Liver (tissue), 9 donors: ENCODE data around the gene ERGIC1. TPM values are rescaled to one million over a fixed set of nuclear protein-coding genes. Genes with fewer than 3 reads are reported as not detected.

Experiments
- DNase-seq: peaks from one replicate; pipeline ENCODE4 v3.0.0-alpha.2; 2017; ENCODE audit warnings: low spot score
- H3K27ac ChIP-seq, 2 donors: one replicate each; pipeline ENCODE4 v1.7.0; 2013; ENCODE audit warnings: inconsistent platforms in 2 of 2, low read length in 2 of 2, control low read depth in 1 of 2, low read depth in 1 of 2, mild to moderate bottlenecking in 1 of 2
- H3K27me3 ChIP-seq, 4 donors: one replicate each; pipeline versions ENCODE4 v1.6.1 to v1.7.0; 2013; ENCODE audit warnings: low read length in 3 of 4, inconsistent platforms in 1 of 4, mild to moderate bottlenecking in 1 of 4, moderate library complexity in 1 of 4; ENCODE audit not compliant: control insufficient read depth in 4 of 4, insufficient read depth in 4 of 4
- H3K36me3 ChIP-seq, 4 donors: one replicate each; pipeline versions ENCODE4 v1.6.1 to v1.7.0; 2013; ENCODE audit warnings: low read length in 3 of 4, mild to moderate bottlenecking in 3 of 4, low read depth in 1 of 4, moderate library complexity in 1 of 4; ENCODE audit not compliant: control insufficient read depth in 4 of 4, insufficient read depth in 3 of 4
- H3K4me1 ChIP-seq, 4 donors: one replicate each; pipeline versions ENCODE4 v1.6.1 to v1.7.0; 2013; ENCODE audit warnings: low read length in 3 of 4, mild to moderate bottlenecking in 3 of 4, moderate library complexity in 1 of 4; ENCODE audit not compliant: control insufficient read depth in 4 of 4, insufficient read depth in 4 of 4
- H3K4me3 ChIP-seq, 3 donors: one replicate each; pipeline versions ENCODE4 v1.6.1 to v1.7.0; 2013; ENCODE audit warnings: low read length in 3 of 3, control low read depth in 1 of 3, low read depth in 1 of 3, mild to moderate bottlenecking in 1 of 3
- H3K9ac ChIP-seq, 2 donors: one replicate each; pipeline ENCODE4 v1.7.0; 2013; ENCODE audit warnings: low read length in 2 of 2, mild to moderate bottlenecking in 2 of 2, moderate library complexity in 2 of 2, control low read depth in 1 of 2, low read depth in 1 of 2
- H3K9me3 ChIP-seq, 4 donors: one replicate each; pipeline versions ENCODE4 v1.6.1 to v1.7.0; 2013; ENCODE audit warnings: low read length in 3 of 4; ENCODE audit not compliant: control insufficient read depth in 4 of 4
- ATF3 ChIP-seq: IDR thresholded peaks from 2 replicates; pipeline ENCODE4 v1.6.1; 2016; ENCODE audit warnings: antibody characterized with exemption
- CTCF ChIP-seq: fragments of 150-350 bp; IDR thresholded peaks from 2 replicates; pipeline ENCODE4 v1.5.1; 2017; ENCODE audit warnings: improper control_type of control experiment, low read depth, low read length; ENCODE audit not compliant: missing input control
- EGR1 ChIP-seq, 2 donors: IDR thresholded peaks; 2 replicates each; pipeline ENCODE4 v1.6.1; 2016 to 2018; ENCODE audit warnings: antibody characterized with exemption in 2 of 2, low read depth in 2 of 2
- FOXA1 ChIP-seq: IDR thresholded peaks from 2 replicates; pipeline ENCODE4 v1.6.1; 2016; ENCODE audit warnings: antibody characterized with exemption
- GABPA ChIP-seq, 2 donors: IDR thresholded peaks in 1 of 2; conservative IDR thresholded peaks in 1 of 2; 2 replicates each; pipeline ENCODE4 v1.6.1; 2016; ENCODE audit warnings: antibody characterized with exemption in 2 of 2, mild to moderate bottlenecking in 1 of 2, moderate library complexity in 1 of 2
- HNF4A ChIP-seq, 2 donors: conservative IDR thresholded peaks; 2 replicates each; pipeline ENCODE4 v1.6.1; 2016; ENCODE audit warnings: antibody characterized with exemption in 2 of 2, mild to moderate bottlenecking in 2 of 2
- HNF4G ChIP-seq: IDR thresholded peaks from 2 replicates; pipeline ENCODE4 v1.6.1; 2016; ENCODE audit warnings: antibody characterized with exemption
- JUND ChIP-seq, 2 donors: IDR thresholded peaks; 2 replicates each; pipeline ENCODE4 v1.6.1; 2016; ENCODE audit warnings: antibody characterized with exemption in 2 of 2
- MAX ChIP-seq: IDR thresholded peaks from 2 replicates; pipeline ENCODE4 v1.6.1; 2016; ENCODE audit warnings: antibody characterized with exemption
- NR2F2 ChIP-seq: IDR thresholded peaks from 2 replicates; pipeline ENCODE4 v1.6.1; 2016; ENCODE audit warnings: antibody characterized with exemption
- RAD21 ChIP-seq, 2 donors: IDR thresholded peaks; 2 replicates each; pipeline ENCODE4 v1.6.1; 2016; ENCODE audit warnings: antibody characterized with exemption in 2 of 2, mild to moderate bottlenecking in 2 of 2
- REST ChIP-seq: IDR thresholded peaks from 2 replicates; pipeline ENCODE4 v1.6.1; 2016; ENCODE audit warnings: antibody characterized with exemption, mild to moderate bottlenecking
- RXRA ChIP-seq, 2 donors: IDR thresholded peaks; 2 replicates each; pipeline ENCODE4 v1.6.1; 2017 to 2018; ENCODE audit warnings: antibody characterized with exemption in 2 of 2, mild to moderate bottlenecking in 1 of 2
- TAF1 ChIP-seq: conservative IDR thresholded peaks from 2 replicates; pipeline ENCODE4 v1.6.1; 2016; ENCODE audit warnings: antibody characterized with exemption, mild to moderate bottlenecking
- YY1 ChIP-seq: IDR thresholded peaks from 2 replicates; pipeline ENCODE4 v1.6.1; 2016; ENCODE audit warnings: antibody characterized with exemption, mild to moderate bottlenecking
- WGBS: extraction: QIAGEN DNeasy Blood & Tissue Kit; methylation state at CpG from one replicate; pipeline ENCODE4 v1.1.7; 2013; 5-methylcytosine and 5-hydroxymethylcytosine counted together
- polyA plus RNA-seq, 2 donors: library from polyadenylated mRNA; stranded (reverse) in 1 of 2; unstranded in 1 of 2; fragments of 200-250 nt in 1 of 2; fragments of >200 nt in 1 of 2; fragmentation: Nextera tagmentation in 1 of 2; extraction: Ambion mirVana in 1 of 2; gene quantifications; one replicate each; pipeline versions ENCODE4 v1.2.1 to v1.2.3, GENCODE V29; 2013 to 2015
- total RNA-seq, 2 donors: library from RNA; depleted of rRNA; stranded (reverse); fragments of >200 nt; gene quantifications; one replicate each; pipeline ENCODE4 v1.2.3, GENCODE V29; 2014
- donor health status: healthy.
- donor health status: healthy.
- donor health status: healthy.
- donor health status: healthy.
- donor health status: healthy.

Gene ERGIC1
- total and polyA plus RNA-seq, 4 donors = 45.4 to 155 (median 101) TPM

- Histone ChIP-seq H3K9me3 (no peaks in the 10 kb centered on the region), H3K9ac (no peak overlapping the region), H3K4me3 (no peak overlapping the region), H3K36me3 (peaks cover 10 to 50% (median 24%) of the 10 kb centered on the region in 4 donors), H3K27ac (no peak overlapping the region), H3K4me1 (peaks cover 0 to 6% (median under 1%) of the 10 kb centered on the region in 4 donors), H3K27me3 (no peaks in the 10 kb centered on the region)
- DNase-seq = no peak
- TF ChIP-seq EGR1 (IDR thresholded peaks at IDR 0.05; ENCODE audit: low read depth in 2 of 2) (no peak), FOXA1 (no peak), YY1 (no peak), JUND (IDR thresholded peaks at IDR 0.05) (no peak)
- WGBS = 97% methylated on average over 5 of the region's 5 CpGs
Observed at GRCh38 chr5:172936401-172936800, 102.3 kb downstream of the ERGIC1 start.

- no peak overlapping the region for H3K9ac ChIP-seq
- no peaks in the 10 kb centered on the region for H3K27me3 ChIP-seq
- no peak overlapping the region for H3K4me3 ChIP-seq
- DNase-seq = no peak
- peak; percentile 16 to 57 for TF ChIP-seq RAD21 (IDR thresholded peaks at IDR 0.05)
- no peak for TF ChIP-seq REST
- 79% methylated on average over 10 of the region's 10 CpGs for WGBS
- peaks cover 8 to 66% (median 26%) of the 10 kb centered on the region in 4 donors for H3K36me3 ChIP-seq
- no peaks in the 10 kb centered on the region for H3K9me3 ChIP-seq
- H3K27ac ChIP-seq = no peak overlapping the region
- no peaks in the 10 kb centered on the region for H3K4me1 ChIP-seq
Observed at GRCh38 chr5:172939071-172939470, 105.0 kb downstream of the ERGIC1 start.

GRCh38 chr5:172939611-172940267, 105.7 kb downstream of the ERGIC1 start:
- no peak for TF ChIP-seq TAF1
- TF ChIP-seq NR2F2 = no peak
- no peak for TF ChIP-seq RAD21 (IDR thresholded peaks at IDR 0.05)
- no peak for TF ChIP-seq MAX
- no peak for TF ChIP-seq GABPA (IDR thresholded peaks at IDR 0.05 in 1 of 2, conservative IDR thresholded peaks at IDR 0.05 in 1 of 2)
- no peak for TF ChIP-seq HNF4G
- TF ChIP-seq JUND (IDR thresholded peaks at IDR 0.05) = no peak
- TF ChIP-seq HNF4A (conservative IDR thresholded peaks at IDR 0.05) = no peak
- no peak for TF ChIP-seq ATF3
- no peak for TF ChIP-seq YY1
- TF ChIP-seq EGR1 (IDR thresholded peaks at IDR 0.05; ENCODE audit: low read depth in 2 of 2) = no peak
- no peak for TF ChIP-seq REST
- TF ChIP-seq CTCF = no peak
- no peak for TF ChIP-seq RXRA (IDR thresholded peaks at IDR 0.05)
- no peaks in the 10 kb centered on the region for H3K27me3 ChIP-seq
- H3K9me3 ChIP-seq = no peaks in the 10 kb centered on the region
- H3K36me3 ChIP-seq = peaks cover 8 to 62% (median 25%) of the 10 kb centered on the region in 4 donors
- DNase-seq = no peak
- H3K4me3 ChIP-seq = no peak overlapping the region
- no peak overlapping the region for H3K27ac ChIP-seq
- WGBS = 86% methylated on average over 16 of the region's 16 CpGs
- H3K9ac ChIP-seq = no peak overlapping the region
- H3K4me1 ChIP-seq = no peaks in the 10 kb centered on the region
